RWPE2 (cell line): ENCODE measurements around the gene WDR75.

Source experiments
- ATAC-seq: fragments of 200-7000 bp; cut with Tn5 transposase; 3 replicates; pipeline ENCODE4 v1.9.1; 2021; ENCODE audit warnings: low read depth
- DNase-seq: peaks from one replicate; pipeline ENCODE4 v3.0.0-alpha.2; 2020; ENCODE audit warnings: low spot score
- H3K27ac ChIP-seq: fragments of 450-650 bp; 2 replicates; pipeline ENCODE4 v1.5.1; 2017; ENCODE audit warnings: mild to moderate bottlenecking; ENCODE audit not compliant: poor library complexity, severe bottlenecking
- H3K27me3 ChIP-seq: fragments of 250-450 bp; sonication (Bioruptor Pico); 2 replicates; pipeline ENCODE4 v1.5.1; 2021; ENCODE audit warnings: mild to moderate bottlenecking, moderate library complexity; ENCODE audit not compliant: insufficient read depth, poor library complexity, severe bottlenecking
- H3K36me3 ChIP-seq: fragments of 250-450 bp; sonication (Bioruptor Pico); 2 replicates; pipeline ENCODE4 v1.5.1; 2020; ENCODE audit warnings: low read depth, mild to moderate bottlenecking, moderate library complexity
- H3K4me1 ChIP-seq: fragments of 250-450 bp; sonication (Bioruptor Pico); 2 replicates; pipeline ENCODE4 v1.5.1; 2021; ENCODE audit warnings: mild to moderate bottlenecking, moderate library complexity; ENCODE audit not compliant: insufficient read depth, poor library complexity, severe bottlenecking
- H3K4me3 ChIP-seq: fragments of 250-450 bp; sonication (Bioruptor Pico); 2 replicates; pipeline ENCODE4 v1.5.1; 2021; ENCODE audit warnings: mild to moderate bottlenecking, moderate library complexity; ENCODE audit not compliant: severe bottlenecking
- H3K9me3 ChIP-seq: fragments of 250-450 bp; sonication (Bioruptor Pico); 2 replicates; pipeline ENCODE4 v1.5.1; 2021; ENCODE audit warnings: mild to moderate bottlenecking, moderate library complexity; ENCODE audit not compliant: severe bottlenecking
- TF ChIP-seq, protein P1 (sequence below): fragments of 450-650 bp; IDR thresholded peaks from one replicate; pipeline ENCODE4 v1.5.1; 2017; ENCODE audit warnings: mild to moderate bottlenecking, moderate library complexity; ENCODE audit not compliant: poor library complexity, severe bottlenecking

The WDR75 gene

DNA sequence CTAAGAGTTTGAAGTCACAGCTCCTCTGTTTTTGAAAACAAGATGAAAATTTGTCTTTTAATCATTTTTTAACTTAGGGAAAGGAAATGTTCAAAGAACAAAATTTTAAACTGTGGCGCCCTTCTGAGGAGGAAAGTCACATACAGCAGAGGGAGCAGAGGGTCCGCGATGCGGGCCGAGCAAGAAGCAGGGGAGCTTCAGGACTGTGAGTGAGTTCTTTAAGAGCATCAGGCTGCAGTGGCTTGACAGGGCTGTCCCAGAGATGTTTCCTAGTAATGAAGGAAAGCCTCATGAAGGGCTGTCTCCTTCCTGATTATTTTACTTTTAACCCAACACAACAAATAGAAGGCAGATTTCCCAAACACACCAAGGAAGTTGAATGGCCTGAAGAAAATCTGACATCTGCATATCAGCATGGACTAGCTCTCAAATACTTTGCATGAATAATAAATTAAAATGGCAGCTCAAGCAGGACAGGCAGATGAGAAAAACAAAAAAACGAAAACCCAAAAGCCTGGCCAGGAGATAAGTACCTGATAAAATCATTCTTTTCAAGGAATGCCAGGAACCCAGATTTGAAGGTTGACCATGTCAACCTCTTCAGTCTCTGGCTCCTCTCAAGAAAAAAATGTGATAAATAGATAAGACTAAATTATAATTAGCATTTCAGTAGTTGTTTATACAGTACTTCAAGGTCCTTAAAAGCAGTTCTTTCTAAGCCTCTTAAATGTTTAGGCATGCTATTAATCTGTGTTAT lies 78.5 kb downstream of the WDR75 start:
- Histone ChIP-seq H3K4me1 (no peaks in the 10 kb centered on the region), H3K4me3 (no peak overlapping the region), H3K27me3 (no peaks in the 10 kb centered on the region), H3K36me3 (no peaks in the 10 kb centered on the region), H3K27ac (no peak overlapping the region), H3K9me3 (no peaks in the 10 kb centered on the region)
- no peak for ATAC-seq
- DNase-seq = no peak
- TF ChIP-seq, protein P1, sequence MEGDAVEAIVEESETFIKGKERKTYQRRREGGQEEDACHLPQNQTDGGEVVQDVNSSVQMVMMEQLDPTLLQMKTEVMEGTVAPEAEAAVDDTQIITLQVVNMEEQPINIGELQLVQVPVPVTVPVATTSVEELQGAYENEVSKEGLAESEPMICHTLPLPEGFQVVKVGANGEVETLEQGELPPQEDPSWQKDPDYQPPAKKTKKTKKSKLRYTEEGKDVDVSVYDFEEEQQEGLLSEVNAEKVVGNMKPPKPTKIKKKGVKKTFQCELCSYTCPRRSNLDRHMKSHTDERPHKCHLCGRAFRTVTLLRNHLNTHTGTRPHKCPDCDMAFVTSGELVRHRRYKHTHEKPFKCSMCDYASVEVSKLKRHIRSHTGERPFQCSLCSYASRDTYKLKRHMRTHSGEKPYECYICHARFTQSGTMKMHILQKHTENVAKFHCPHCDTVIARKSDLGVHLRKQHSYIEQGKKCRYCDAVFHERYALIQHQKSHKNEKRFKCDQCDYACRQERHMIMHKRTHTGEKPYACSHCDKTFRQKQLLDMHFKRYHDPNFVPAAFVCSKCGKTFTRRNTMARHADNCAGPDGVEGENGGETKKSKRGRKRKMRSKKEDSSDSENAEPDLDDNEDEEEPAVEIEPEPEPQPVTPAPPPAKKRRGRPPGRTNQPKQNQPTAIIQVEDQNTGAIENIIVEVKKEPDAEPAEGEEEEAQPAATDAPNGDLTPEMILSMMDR = no peak

DNA sequence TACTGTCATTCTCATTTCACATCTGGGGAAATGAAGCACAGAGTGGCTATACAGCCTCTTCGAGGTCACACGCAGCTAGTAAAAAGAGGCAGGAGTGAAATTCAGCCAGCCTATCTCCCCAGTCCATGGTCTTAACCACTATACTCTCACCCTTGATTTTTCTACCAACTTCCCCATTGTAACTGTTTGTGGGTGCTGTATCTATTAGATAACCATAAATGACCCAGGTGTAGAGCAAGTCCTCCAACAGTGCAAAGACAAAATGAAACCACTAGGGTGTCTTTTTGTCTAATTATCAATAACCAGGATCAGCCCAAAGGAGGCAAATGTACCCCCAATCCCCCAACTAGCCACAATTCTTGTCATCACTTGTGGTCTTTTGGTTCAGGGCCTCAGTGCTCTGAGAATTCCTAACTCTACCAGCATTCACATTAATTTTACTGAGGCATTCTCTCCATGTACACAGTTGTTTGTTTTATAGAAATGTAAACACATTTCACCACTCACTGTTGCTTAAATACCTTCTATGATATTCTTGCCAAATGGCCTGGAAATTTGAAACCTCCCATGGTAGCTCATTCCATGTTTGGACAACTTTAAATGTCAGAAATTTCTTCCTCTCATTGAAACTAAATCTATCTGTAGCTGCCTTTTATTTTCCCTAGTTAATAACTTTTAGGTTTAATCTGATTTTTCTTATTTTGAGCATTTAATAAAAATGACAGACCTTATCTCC lies 80.6 kb downstream of the WDR75 start:
- Histone ChIP-seq H3K27ac (no peak overlapping the region), H3K9me3 (no peaks in the 10 kb centered on the region), H3K36me3 (no peaks in the 10 kb centered on the region), H3K4me3 (no peak overlapping the region), H3K4me1 (no peaks in the 10 kb centered on the region), H3K27me3 (no peaks in the 10 kb centered on the region)
- no peak for DNase-seq
- TF ChIP-seq, protein P1 = no peak
- no peak for ATAC-seq

GRCh38 chr2:189522435-189523151 lies 81.3 kb downstream of the WDR75 start:
- Histone ChIP-seq H3K9me3 (no peaks in the 10 kb centered on the region), H3K36me3 (no peaks in the 10 kb centered on the region), H3K27me3 (no peaks in the 10 kb centered on the region), H3K4me3 (no peak overlapping the region), H3K4me1 (no peaks in the 10 kb centered on the region), H3K27ac (no peak overlapping the region)
- ATAC-seq (no peak), DNase-seq (no peak)
- TF ChIP-seq, protein P1 = no peak

DNA sequence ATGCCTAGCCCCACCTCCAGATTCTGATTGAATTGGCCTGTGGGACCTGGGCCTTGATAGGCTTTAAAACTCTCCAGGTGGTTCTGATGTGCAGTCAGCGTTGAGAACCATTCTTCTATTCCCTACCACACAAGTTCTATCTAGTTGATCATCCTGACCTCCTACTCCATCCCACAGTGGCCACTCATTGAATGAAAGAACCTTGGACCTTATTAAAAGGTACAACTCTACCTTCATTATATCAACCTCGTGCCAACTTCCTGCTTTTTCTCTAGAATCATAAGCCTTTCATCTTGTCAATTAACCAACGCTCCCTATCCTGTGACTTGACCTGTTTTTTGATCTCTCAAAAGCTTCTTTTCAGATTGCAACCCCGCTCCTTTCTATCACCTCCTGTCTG lies 83.5 kb downstream of the WDR75 start:
- H3K36me3 ChIP-seq = no peaks in the 10 kb centered on the region
- DNase-seq (no peak), ATAC-seq (no peak)
- no peaks in the 10 kb centered on the region for H3K27me3 ChIP-seq
- no peaks in the 10 kb centered on the region for H3K4me1 ChIP-seq
- no peaks in the 10 kb centered on the region for H3K9me3 ChIP-seq
- H3K27ac ChIP-seq = no peak overlapping the region
- no peak overlapping the region for H3K4me3 ChIP-seq
- TF ChIP-seq, protein P1 = no peak
